IPS DF 6.9 (cell line): ENCODE data around the gene EIF6.
"Not testable (repeated sequence)": the region's sequence is repeated elsewhere in the genome, so short reads cannot be mapped to it uniquely, and the experiment has no call there.

Source experiments
- DNase-seq: peaks from one replicate; pipeline ENCODE4 v3.0.0-alpha.2; 2013; ENCODE audit warnings: low read depth, low spot score
- H3K27ac ChIP-seq: one replicate; pipeline ENCODE4 v1.5.1; 2013; ENCODE audit warnings: low read length, control low read depth
- H3K27me3 ChIP-seq: 2 replicates; pipeline ENCODE4 v1.6.1; 2013; ENCODE audit warnings: mild to moderate bottlenecking, low read length; ENCODE audit not compliant: control insufficient read depth, insufficient read depth
- H3K36me3 ChIP-seq: 2 replicates; pipeline ENCODE4 v1.6.1; 2013; ENCODE audit warnings: low read length; ENCODE audit not compliant: control insufficient read depth, insufficient read depth
- H3K4me1 ChIP-seq: 2 replicates; pipeline ENCODE4 v1.6.1; 2013; ENCODE audit warnings: low read length; ENCODE audit not compliant: control insufficient read depth, insufficient read depth
- H3K4me3 ChIP-seq: 2 replicates; pipeline ENCODE4 v1.5.1; 2013; ENCODE audit warnings: mild to moderate bottlenecking, low read length
- H3K9me3 ChIP-seq: 2 replicates; pipeline ENCODE4 v1.6.1; 2013; ENCODE audit warnings: low read length, inconsistent platforms; ENCODE audit not compliant: control insufficient read depth, insufficient read depth
- WGBS: extraction: QIAGEN DNeasy Blood & Tissue Kit; methylation state at CpG from one replicate; pipeline ENCODE4 v1.1.7; 2013; ENCODE audit warnings: mixed read lengths, missing lambda C conversion rate; ENCODE audit not compliant: insufficient read length, insufficient coverage; 5-methylcytosine and 5-hydroxymethylcytosine counted together

Gene EIF6

DNA sequence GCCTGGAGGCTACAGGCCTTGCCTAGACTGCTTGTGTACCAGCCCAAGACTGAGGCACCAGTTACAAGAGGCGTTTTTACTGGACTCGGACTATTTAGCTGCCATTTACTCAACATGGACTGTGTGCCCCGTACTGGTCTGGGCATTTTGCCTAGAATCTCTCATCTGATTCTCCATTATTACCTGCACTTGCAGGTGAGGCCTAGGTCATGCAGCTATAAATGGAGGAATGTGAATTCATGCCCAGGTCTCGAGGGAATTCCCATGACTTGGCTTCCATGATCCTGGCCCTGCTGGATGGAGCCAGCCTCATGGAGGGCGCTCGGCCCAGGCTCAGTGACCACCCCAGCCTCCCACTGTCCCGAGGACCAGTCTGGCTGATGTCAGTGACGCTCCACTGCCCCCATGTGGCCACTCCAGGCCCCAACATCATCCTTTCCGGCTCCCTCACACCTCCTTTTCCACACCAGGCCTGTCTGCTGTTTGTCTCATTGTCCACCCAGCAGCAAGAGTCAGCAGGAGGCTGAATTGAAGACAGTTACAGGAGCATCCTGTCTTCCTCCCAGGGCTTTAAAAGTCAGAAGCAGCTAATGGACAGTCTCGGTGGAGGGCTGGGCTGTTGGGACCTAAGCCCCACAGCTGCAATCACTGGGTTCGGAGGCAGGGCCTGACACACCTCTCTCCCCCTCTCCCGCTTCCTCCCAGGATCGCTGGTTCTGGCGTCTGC is 15.4 kb downstream of the EIF6 start:
- H3K27ac ChIP-seq, result no peak overlapping the region
- 0 out of 2 replicates have a peak, but pooled peaks cover under 1% of the 10 kb centered on the region for H3K36me3 ChIP-seq
- WGBS, result no CpG with 5 or more reads among the region's 14 CpGs
- no peaks in the 10 kb centered on the region for H3K27me3 ChIP-seq
- H3K4me3 ChIP-seq, result no peak overlapping the region
- peak; percentile 82 for DNase-seq
- no peaks in the 10 kb centered on the region for H3K9me3 ChIP-seq
- H3K4me1 ChIP-seq, result no peaks in the 10 kb centered on the region

DNA sequence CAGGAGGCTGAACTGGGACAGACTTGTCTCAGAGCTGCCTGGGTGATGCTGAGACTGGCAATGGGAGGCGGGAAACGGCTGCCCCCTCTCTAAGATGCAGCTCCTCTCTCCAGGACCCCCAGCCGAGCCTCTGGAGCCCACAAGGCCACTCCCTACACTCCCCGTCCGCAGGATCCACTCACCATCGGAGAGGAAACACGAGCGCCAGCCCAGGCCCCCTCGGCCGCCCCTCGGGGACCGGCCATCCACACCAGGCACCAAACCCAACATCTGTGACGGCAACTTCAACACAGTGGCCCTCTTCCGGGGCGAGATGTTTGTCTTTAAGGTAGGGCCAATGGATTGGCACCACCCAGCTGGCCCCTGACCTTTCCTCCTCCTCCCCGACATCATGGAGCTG is 17.5 kb downstream of the EIF6 start:
- peaks cover 7% of the 10 kb centered on the region; the same call in 1 of the 2 replicates for H3K4me1 ChIP-seq
- H3K9me3 ChIP-seq, result no peaks in the 10 kb centered on the region
- H3K27me3 ChIP-seq, result no peaks in the 10 kb centered on the region
- H3K4me3 ChIP-seq, result no peak overlapping the region
- no peaks in the 10 kb centered on the region for H3K36me3 ChIP-seq
- no CpG with 5 or more reads among the region's 16 CpGs for WGBS
- DNase-seq, result no peak
- no peak overlapping the region for H3K27ac ChIP-seq

DNA sequence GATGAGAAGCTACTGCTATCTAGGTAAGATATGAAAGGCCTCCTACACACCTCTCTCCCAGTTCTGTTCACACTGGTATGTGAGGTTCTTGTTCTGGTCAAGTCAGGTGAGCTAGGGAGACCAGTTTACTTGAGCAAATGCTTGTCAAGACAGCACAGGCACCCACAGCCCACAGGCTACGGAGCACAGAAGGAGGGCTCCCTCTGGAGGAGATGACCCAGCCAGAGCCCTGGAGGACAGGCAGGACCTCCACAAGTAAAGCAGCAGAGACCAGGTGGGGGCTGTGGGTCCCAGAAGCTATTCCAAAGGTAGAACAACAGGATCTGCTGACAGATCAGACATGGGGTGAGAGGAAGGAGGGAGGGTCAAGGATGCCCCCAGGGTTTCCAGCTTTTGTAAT is 19.8 kb downstream of the EIF6 start:
- no peak overlapping the region for H3K27ac ChIP-seq
- WGBS, result no CpG with 5 or more reads among the region's 1 CpG
- no peak for DNase-seq

DNA sequence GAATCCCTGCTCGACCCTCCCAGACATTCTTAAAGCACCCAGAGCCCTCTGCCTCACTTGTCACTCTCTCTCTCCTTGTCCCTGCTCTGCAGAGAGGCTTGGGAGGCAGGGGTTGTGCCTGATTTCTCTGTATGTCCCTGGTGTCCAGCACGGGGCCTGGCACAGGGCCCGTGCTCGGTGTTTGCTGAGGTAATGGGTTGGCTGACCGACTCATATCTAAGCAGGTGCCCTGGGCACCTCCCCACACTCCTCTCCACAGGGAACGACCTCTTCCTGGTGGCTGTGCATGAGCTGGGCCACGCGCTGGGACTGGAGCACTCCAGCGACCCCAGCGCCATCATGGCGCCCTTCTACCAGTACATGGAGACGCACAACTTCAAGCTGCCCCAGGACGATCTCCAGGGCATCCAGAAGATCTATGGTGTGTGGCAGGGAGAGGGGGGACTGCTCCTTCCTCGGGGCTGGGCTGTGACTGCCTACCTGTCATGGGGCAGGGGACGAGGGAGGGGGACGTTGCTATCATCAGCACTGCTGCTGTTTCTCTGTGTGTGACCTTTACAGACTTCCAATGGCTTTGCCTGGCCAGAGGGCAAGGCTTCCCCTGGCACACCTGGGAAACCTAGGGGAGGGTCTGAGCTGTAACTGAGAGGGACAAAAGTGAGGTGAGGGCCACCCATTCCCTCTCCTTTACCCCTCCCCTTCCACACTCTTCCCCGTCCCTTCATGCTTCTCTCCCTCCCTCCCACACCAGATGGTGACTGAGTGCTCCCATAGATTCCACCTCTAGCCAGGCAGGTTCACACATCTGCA is 20.8 kb downstream of the EIF6 start:
- WGBS, result no CpG with 5 or more reads among the region's 17 CpGs

More for the DNA sequence above, 19.8 kb downstream of the EIF6 start:
- Histone ChIP-seq H3K27me3 (no peaks in the 10 kb centered on the region), H3K4me3 (no peak overlapping the region), H3K4me1 (peaks cover 11% of the 10 kb centered on the region), H3K9me3 (no peaks in the 10 kb centered on the region; the same call in 1 of the 2 replicates), H3K36me3 (no peaks in the 10 kb centered on the region)

DNA sequence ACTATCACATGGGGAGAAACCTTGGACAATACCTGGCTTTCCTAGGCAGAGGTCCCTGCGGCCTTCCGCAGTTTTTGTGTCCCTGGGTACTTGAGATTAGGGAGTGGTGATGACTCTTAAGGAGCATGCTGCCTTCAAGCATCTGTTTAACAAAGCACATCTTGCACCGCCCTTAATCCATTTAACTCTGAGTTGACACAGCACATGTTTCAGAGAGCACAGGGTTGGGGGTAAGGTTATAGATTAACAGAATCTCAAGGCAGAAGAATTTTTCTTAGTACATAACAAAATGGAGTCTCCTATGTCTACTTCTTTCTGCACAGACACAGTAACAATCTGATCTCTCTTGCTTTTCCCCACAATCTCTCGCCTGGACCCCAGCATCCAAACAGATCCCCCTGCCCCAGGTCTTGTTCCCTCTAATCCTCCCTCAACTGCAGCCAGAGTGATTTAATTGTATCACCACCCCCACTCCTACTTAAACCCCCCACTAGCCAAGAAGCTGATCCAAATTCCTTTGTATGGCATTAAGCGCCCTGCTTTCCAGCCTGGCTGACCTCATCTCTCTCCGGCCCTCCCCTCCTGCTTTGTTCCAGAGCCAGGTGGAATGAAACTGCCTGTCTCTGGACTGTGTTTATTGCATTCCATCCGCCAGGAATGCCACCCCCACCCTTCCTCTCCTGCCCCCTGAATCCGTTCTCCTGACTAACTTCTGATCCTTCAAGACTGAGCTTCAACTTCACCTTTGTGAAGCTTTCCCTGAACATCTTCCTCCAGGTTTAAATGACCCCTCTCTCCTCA is 21.6 kb downstream of the EIF6 start:
- H3K4me3 ChIP-seq, H3K27ac ChIP-seq, H3K9me3 ChIP-seq, H3K36me3 ChIP-seq, H3K27me3 ChIP-seq: not testable (repeated sequence)
- no CpG with 5 or more reads among the region's 8 CpGs for WGBS
- DNase-seq, result peak; percentile 88
- peaks cover 14% of the 10 kb centered on the region for H3K4me1 ChIP-seq

More for the DNA sequence above, 20.8 kb downstream of the EIF6 start:
- no peaks in the 10 kb centered on the region for H3K36me3 ChIP-seq
- H3K9me3 ChIP-seq, result no peaks in the 10 kb centered on the region; the same call in 1 of the 2 replicates
- H3K4me3 ChIP-seq, result no peak overlapping the region
- H3K4me1 ChIP-seq, result peaks cover 14% of the 10 kb centered on the region
- no peaks in the 10 kb centered on the region for H3K27me3 ChIP-seq
- no peak for DNase-seq
- no peak overlapping the region for H3K27ac ChIP-seq

DNA sequence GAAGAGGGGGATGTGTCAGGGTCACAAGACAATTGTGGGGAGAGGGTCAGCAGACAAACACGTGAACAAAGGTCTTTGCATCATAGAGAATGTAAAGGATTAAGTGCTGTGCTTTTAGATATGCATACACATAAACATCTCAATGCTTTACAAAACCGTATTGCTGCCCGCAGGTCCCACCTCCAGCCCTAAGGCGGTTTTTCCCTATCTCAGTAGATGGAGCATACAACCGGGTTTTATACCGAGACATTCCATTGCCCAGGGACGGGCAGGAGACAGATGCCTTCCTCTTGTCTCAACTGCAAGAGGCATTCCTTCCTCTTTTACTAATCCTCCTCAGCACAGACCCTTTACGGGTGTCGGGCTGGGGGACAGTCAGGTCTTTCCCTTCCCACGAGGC is 22.3 kb downstream of the EIF6 start:
- not testable (repeated sequence) for H3K4me3 ChIP-seq, DNase-seq, H3K9me3 ChIP-seq, H3K27me3 ChIP-seq, H3K27ac ChIP-seq, H3K36me3 ChIP-seq
- no CpG with 5 or more reads among the region's 10 CpGs for WGBS
- H3K4me1 ChIP-seq, result peaks cover 14% of the 10 kb centered on the region

DNA sequence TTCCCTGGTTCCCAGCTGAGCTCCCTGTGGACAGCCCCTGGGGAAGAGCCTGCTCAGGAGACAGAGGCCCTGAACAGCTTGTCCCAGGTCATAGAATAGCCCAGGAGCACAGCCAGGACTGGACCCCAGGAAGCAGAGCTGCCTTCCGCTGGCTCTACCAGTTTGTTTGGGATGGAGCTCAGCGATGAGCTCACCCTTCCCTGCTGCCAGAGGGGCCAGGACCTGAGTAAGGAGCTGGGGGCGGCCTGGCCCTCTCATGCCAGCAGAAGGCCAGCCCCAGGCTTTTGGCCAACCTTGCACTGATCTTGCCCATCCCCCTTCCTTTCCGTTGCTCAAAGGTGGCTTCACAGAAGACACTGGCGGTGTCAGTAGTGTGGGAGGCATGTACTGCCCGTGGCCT is 24.1 kb downstream of the EIF6 start:
- H3K36me3 ChIP-seq, result no peaks in the 10 kb centered on the region
- no peaks in the 10 kb centered on the region for H3K27me3 ChIP-seq
- peaks cover 14% of the 10 kb centered on the region for H3K4me1 ChIP-seq
- no peaks in the 10 kb centered on the region; the same call in 1 of the 2 replicates for H3K9me3 ChIP-seq
- H3K27ac ChIP-seq, result no peak overlapping the region
- WGBS, result no CpG with 5 or more reads among the region's 6 CpGs
- no peak for DNase-seq
- H3K4me3 ChIP-seq, result no peak overlapping the region

DNA sequence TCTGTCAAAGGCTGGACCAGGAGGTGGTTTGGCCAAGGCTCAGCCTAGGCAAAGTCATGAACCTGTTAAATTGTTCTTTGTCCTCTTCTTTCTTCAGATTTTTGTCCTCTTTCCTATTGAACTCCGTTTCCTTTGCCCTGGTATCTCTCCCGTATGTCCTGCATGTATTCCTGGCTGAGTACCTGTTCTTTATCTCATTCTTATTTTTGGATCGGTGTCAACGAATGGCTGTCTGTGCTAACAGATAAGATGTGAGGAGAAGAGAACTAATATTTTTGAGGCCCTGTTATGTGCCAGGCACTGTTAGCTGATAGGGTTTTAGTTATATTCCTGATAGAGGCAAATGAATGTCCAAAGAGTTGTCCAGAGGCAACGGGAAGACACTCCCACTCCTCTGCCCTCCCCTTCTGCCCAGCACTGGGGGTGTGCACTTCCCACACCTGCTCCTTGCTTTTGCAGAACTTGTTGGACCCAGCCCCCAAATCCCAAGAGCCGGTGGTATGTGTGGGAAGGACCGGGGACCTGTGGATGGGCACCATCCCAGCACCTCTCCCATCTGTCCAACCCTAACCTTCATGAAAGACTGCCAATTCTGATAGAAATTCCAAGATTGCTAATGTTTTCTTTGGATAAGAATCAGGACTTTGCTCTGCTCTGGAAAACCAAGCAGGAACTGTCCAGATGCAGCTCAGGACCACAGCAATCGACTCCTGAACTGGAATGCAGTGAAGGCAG is 27.2 kb downstream of the EIF6 start:
- Histone ChIP-seq H3K4me1 (peaks cover 7% of the 10 kb centered on the region), H3K9me3 (no peaks in the 10 kb centered on the region; the same call in 1 of the 2 replicates), H3K4me3 (no peak overlapping the region), H3K27ac (no peak overlapping the region), H3K36me3 (no peaks in the 10 kb centered on the region), H3K27me3 (no peaks in the 10 kb centered on the region)
- no peak for DNase-seq
- WGBS, result no CpG with 5 or more reads among the region's 8 CpGs

DNA sequence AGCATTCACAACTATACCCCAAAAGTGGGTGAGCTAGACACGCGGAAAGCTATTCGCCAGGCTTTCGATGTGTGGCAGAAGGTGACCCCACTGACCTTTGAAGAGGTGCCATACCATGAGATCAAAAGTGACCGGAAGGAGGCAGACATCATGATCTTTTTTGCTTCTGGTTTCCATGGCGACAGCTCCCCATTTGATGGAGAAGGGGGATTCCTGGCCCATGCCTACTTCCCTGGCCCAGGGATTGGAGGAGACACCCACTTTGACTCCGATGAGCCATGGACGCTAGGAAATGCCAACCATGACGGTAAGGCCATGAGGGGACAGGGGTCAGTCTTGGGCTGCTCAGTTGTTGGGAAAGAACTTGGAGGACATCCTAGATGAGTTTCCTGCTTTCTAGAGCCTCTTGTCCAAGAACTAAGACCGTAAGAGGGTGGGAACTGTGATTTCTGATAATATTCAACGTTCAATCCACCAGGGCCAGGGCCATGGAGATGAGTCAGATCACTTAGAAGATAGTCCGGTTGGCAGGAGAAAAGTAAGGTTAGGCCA is 30.0 kb downstream of the EIF6 start:
- Histone ChIP-seq H3K27ac (no peak overlapping the region), H3K9me3 (no peaks in the 10 kb centered on the region), H3K36me3 (no peaks in the 10 kb centered on the region), H3K4me3 (no peak overlapping the region), H3K27me3 (no peaks in the 10 kb centered on the region), H3K4me1 (peaks cover 2% of the 10 kb centered on the region)
- no peak for DNase-seq
- WGBS, result no CpG with 5 or more reads among the region's 12 CpGs
